HG03521 (cell line): Measurements from ENCODE around the gene CSGALNACT2.
A peak's percentile ranks its signal among the peaks of the same experiment; 100 is the strongest.

Experiments used
- ATAC-seq: cut with Tn5 transposase; IDR thresholded peaks from one replicate; pipeline ENCODE4 v1.9.1; 2021; ENCODE audit warnings: mild to moderate bottlenecking, moderate library complexity; ENCODE audit not compliant: unreplicated experiment

The CSGALNACT2 gene

DNA sequence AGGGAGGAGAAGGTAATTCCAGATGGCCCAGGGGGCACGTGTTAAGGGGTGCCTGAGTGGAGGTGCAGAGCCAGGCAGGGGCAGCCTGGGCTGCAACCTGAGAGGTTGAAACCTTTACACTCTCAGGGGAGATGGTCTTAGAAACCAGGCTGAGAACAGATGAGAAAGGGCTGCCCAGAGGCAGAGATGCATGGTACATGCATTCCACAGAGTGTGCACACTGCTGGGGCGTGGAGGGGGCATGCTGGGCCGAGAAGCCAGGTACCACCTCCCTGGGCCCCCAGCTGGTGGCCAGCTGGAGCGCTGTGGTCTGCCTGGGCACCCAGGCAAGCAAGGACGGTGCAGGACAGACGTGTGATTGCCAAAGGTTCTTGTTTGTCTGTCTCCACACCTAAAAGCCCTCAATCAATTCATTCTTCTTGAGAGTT lies 14.1 kb upstream of the CSGALNACT2 start:
- no peak for ATAC-seq

DNA sequence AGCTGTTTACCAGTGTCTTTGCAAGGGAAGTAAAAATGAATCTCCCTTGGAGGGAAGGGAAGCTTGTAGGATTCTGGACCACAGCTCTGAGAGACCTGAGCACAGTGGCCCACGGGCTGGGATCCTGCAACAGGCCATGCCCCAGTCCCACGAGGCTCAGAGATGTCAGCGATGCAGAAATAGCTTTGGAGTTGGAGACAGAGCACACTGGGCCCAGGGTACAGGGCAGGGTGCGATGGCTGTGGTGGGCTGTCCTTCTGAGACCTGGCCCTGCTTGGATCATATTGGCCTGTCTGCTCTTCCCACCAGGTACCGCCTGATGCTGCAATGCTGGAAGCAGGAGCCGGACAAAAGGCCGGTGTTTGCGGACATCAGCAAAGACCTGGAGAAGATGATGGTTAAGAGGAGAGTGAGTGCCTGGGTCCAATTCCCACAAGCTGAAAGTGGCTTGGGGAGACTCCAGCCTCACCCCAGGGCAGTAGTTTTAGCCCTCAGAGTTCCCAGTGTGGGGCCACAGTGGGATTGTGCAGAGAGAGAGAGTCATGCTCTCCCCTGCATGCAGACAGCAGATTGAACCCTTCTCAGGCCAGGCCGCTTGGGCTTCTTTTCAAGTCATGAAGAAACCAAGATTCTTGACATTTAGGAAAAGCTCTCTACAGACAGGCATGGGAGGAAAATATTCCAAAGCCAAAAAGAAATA lies 13.5 kb upstream of the CSGALNACT2 start:
- ATAC-seq: no peak

DNA sequence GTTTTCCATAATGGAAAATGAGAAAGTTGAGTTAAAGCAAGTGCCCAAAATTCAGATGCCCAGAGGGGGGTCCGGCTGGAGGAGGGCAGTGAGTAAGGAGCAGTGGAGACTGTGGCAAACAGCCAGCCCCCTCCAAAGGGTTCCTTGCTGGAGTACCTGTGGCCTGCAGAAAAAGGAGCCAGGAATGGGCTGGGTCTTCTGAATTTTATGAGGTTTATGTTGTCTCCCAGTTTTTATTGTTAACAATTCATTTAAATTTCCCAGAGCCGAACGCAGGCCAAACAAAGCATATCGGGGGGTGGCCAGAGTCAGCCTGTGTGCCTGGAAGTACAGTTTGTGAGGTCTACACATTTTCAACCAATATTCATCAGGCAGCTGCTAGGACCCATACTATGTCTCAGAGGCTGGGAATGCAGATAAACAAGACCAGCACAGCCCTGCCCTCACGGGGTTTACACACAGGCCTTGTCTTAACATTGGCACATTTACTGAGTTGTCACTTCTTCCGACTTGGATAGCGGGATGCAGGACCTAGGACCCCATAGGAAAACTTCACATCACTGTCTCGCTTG lies 12.9 kb upstream of the CSGALNACT2 start:
- ATAC-seq: no peak

DNA sequence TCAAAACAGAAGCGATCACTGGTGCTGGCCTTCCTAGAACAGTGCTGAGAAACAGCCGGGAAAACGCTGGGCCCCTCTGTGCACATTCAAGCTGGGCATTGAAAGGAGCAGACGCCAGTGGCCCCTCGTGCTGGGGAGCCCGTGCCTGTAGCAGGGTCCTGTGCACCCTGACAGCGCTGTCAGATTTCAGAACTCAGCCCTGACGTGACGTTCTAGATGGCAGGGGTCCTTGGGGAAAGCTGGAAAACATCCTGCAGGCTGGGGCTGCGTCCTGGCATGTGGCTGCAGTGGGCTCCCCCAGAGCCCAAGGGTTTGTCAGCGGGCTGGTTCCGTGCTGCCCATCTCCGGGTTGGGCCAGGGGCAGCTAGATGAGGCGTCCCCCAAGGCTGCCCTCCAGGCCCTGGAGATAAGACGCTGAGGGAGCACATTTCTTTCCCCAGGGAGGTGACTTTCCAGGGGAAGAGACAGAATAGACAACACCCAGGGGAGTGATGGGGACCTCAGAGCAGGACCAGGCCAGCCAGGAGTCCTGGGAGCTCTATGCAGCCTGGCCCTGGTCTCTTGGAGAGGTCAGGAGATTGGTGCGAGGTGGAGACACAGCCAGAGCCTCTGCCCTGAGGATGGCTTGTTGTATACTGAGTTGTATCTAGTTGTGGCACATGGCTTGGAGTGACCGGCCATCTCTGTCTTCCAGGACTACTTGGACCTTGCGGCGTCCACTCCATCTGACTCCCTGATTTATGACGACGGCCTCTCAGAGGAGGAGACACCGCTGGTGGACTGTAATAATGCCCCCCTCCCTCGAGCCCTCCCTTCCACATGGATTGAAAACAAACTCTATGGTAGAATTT lies 12.1 kb upstream of the CSGALNACT2 start:
- no peak for ATAC-seq

DNA sequence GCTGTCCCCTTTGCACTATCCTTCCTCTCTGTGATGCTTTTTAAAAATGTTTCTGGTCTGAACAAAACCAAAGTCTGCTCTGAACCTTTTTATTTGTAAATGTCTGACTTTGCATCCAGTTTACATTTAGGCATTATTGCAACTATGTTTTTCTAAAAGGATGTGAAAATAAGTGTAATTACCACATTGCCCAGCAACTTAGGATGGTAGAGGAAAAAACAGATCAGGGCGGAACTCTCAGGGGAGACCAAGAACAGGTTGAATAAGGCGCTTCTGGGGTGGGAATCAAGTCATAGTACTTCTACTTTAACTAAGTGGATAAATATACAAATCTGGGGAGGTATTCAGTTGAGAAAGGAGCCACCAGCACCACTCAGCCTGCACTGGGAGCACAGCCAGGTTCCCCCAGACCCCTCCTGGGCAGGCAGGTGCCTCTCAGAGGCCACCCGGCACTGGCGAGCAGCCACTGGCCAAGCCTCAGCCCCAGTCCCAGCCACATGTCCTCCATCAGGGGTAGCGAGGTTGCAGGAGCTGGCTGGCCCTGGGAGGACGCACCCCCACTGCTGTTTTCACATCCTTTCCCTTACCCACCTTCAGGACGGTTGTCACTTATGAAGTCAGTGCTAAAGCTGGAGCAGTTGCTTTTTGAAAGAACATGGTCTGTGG lies 11.4 kb upstream of the CSGALNACT2 start:
- no peak for ATAC-seq

DNA sequence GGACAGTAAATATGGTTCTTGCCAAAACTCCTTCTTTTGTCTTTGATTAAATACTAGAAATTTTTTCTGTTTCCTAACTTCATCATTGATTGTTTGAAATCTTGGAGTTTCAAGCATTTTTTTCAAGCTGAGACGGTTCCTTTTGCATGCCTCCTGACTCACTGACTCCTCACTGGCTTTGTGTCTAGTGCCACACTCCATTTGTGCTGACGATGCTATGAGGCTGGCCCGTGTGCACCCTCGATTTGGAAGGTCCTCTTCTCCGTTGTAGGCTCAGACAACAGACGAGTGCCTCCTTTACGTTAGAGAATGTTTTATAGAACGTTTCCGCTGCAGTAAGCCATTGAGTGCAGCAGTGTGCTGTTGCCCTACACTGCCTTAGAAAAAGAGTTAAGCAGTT lies 10.8 kb upstream of the CSGALNACT2 start:
- no peak for ATAC-seq

DNA sequence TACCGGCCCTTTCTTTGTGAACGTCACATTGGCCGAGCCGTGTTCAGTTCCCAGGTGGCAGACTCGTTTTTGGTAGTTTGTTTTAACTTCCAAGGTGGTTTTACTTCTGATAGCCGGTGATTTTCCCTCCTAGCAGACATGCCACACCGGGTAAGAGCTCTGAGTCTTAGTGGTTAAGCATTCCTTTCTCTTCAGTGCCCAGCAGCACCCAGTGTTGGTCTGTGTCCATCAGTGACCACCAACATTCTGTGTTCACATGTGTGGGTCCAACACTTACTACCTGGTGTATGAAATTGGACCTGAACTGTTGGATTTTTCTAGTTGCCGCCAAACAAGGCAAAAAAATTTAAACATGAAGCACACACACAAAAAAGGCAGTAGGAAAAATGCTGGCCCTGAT lies 9.9 kb upstream of the CSGALNACT2 start:
- ATAC-seq: no peak

DNA sequence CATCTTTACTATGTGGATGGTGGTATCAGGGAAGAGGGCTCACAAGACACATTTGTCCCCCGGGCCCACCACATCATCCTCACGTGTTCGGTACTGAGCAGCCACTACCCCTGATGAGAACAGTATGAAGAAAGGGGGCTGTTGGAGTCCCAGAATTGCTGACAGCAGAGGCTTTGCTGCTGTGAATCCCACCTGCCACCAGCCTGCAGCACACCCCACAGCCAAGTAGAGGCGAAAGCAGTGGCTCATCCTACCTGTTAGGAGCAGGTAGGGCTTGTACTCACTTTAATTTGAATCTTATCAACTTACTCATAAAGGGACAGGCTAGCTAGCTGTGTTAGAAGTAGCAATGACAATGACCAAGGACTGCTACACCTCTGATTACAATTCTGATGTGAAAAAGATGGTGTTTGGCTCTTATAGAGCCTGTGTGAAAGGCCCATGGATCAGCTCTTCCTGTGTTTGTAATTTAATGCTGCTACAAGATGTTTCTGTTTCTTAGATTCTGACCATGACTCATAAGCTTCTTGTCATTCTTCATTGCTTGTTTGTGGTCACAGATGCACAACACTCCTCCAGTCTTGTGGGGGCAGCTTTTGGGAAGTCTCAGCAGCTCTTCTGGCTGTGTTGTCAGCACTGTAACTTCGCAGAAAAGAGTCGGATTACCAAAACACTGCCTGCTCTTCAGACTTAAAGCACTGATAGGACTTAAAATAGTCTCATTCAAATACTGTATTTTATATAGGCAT lies 9.1 kb upstream of the CSGALNACT2 start:
- peak; percentile 53 for ATAC-seq

DNA sequence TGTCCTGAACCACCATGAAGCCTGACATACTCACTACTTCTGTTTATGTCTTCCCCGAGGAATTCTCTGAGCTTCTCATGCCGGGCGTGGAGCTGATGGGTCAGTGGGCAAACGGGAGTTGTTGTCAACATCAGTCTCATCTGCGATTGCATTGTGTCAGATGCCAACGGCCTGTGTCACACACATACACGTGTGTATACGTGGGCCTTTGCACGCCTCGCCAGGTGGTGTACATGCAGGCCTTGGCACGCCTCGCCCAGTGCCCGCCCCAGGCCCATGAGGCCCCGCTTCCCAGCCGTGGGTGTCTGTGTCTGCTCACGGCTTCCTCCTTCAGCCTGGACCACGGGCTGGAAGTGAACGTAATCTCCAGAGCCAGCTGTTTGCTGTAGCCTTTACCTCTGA lies 7.5 kb upstream of the CSGALNACT2 start:
- ATAC-seq: no peak

DNA sequence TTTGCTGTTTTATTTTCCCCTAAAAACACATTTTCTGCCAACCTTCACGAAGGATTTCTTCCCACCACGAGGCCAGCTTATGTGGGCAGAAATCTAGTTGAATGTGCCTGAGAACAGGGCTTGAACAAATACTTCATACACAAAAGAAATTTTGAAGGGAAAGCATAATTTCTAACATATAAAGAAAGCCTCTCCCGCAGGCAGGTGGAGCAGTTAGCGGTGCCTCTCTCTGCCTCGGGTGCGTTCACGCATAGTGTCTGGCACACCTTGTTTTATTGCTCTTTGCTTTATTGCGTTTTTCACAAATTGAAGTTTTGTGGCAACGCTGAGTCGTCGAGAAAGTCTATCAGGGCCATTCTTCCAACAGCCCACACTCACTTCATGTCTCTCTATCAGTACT lies 7.0 kb upstream of the CSGALNACT2 start:
- ATAC-seq: no peak

DNA sequence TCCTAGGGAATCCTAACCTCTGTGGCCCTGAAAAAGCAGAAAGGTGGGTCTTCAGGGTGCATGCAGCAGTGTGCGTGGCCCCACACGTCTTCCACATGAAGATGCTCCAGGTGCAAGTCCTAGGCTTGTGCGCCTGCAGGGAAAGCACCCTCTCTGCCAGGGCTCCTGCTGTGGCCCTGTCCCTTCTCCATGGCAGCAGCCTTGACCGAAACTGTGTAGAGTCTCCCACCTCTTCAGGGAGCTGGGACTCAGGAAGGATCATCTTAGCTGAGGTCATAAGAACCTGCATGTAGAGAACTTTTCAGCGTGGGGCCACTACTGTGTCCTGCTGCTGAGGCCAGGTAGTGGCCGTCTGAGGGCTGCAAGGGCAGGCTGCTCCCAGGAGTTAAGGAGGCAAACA lies 6.3 kb upstream of the CSGALNACT2 start:
- ATAC-seq: no peak

DNA sequence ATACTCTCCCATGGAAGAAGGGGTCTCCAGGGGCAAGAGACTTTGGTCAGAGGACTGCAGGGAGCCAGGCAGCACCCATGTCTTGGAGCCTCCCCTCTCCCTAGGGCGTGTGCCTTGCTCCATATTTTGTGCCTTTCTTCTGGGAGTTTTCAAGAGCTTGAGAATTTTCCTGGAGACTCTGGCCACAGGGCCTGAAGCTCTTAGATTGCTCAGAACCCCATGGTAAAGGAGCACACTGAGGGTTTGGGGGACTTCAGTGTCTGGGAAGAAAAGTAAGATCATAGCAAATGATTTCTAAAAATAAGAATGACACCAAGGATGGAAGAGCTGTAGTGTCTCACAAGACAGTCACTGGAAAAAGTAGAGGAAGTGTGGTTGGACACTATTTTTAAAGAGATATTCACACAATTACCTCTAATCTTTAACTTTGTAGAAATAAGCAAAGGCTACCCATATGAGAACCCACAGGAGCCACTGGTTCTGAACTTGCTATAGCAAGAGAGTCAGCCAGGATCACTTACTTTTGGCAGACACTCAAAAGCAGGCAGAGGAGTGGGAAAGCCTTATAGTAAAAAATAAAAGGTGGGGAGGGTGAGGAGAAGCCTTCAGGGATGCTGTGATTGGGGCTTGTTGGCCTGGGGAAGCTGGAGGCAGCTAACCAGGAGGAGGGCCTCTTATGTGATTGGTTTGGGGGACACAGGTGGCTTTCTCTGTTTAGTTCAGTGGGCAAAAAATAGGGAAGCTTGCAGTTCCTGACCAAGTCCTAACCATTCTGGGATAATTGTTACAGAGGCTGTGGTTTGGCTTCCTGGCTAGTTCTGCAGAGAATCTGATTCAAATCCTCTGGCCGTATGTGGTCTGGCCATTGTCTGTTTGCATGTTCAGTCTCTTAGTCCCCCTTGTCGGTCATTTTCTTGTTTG lies 5.1 kb upstream of the CSGALNACT2 start:
- ATAC-seq: no peak

DNA sequence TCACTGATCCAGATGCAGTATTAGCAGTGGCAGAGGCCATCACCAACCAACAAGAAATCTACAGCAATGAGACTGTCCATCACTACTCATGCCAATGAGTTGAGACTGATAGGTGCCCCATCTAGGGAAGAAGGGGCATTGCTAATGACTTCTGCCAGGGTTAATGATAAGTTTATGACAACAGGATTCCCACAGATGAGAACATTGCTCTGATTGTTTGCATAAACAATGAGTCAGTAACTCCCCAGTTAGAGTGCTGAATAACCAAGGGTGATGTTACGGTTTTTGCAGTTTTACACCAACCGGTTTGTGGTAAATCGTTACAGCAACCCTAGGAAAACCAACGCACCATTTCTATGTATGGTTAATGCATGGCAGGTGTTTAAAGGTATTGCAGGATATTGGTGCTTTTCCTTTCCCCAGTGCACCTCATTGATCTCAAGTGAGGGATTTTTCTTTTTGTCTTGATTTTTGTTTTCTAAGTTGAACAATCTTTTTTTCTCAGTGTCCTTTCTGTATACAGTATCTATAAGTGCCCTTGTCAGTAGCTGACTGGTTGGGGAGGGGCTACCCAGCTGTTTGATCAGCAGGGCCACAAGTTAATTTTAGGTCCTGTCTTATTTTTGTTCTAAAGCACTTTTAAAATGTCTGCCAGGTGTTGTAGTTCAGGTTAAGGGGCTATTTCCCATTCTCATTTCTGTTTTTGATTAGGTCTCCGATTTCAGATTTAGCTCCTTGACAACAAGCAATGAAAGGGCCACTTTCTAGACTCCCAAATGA lies 3.9 kb upstream of the CSGALNACT2 start:
- no peak for ATAC-seq

DNA sequence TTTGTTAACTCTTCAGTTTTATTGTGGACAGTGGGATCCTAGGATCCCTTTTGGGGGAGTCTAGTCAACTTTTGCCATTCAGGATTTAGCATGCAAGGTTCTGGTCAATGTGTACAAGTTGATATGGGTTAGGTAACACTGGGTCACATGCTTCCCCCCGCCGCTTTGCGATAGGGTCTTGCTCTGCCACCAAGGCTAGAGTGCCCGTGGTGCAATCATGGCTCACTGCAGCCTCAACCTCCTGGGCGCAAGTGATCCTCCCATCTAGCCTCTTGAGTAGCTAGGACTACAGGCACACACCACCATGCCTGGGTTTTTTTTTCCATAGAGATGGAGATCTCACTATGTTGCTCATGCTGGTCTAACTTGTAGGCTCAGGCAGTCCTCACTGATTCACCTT lies 3.2 kb upstream of the CSGALNACT2 start:
- ATAC-seq: no peak

DNA sequence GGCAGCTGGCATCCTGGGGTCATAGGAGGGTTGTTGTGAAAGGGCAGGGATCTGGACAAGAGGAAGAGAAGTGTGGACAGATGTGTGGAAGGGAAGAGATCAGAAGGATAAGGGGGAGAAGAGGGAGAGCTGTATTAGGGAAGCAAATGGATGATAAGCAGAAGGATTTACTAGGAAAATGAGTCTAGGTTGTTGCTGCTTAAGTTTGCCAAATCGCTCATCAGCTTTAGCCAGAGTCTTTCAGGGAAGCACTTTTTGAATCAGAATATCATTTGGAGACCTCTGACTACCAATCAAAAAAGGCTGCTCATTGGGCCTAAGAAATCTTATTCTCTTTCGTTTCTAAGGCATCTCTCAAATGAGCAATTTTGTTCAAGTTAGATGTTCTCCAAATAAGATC lies 2.6 kb upstream of the CSGALNACT2 start:
- ATAC-seq: no peak

DNA sequence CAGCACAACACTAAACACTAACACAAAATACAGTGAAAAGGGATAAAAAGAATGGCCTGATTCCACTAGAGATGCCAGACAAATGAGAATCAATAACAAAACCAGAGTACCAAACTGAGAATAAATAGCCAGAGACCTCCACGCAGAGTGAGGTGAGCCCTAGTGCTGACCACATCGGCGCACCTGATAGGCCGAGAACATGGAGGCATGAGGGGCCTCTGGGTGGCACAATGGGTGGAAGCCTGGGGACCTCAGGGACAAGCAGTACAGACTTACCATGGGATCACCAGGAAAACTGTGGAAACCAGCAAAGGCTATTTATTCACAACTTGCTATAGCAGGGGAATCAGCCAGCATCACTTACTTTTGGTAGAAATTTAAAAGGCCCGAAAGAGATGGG lies 1.8 kb upstream of the CSGALNACT2 start:
- ATAC-seq: no peak

DNA sequence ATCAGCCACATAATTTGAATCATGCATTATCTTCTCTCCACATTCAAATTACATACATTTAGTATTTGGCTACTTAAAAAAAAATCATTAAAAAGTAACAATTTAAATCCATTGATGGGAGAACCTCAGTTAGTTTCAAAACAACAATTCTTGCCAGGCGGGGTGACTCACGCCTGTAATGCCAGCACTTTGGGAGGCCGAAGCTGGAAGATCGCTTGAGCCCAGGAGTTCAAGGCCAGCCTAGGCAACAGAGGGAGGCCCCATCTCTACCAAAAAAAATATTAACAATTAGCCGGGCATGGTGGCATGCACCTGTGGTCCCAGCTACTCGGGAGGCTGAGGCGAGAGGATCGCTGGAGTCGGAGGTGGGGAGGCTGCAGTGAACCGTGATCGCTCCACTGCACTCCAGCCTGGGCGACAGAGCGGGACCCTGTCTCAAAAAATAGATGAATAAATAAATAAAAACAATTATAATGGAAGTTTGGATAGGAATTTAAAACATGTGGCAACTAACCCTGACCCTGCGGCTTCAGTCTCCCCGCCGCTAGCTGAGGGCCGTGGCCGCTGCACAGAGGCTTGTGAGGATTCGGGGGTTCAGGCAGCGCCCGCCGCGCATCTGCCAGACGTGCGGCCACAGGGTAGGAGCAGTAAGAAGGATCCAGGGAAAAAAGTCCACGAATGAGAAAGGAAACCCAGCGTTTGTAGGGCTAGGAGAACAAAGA lies 1.1 kb upstream of the CSGALNACT2 start:
- ATAC-seq: no peak

DNA sequence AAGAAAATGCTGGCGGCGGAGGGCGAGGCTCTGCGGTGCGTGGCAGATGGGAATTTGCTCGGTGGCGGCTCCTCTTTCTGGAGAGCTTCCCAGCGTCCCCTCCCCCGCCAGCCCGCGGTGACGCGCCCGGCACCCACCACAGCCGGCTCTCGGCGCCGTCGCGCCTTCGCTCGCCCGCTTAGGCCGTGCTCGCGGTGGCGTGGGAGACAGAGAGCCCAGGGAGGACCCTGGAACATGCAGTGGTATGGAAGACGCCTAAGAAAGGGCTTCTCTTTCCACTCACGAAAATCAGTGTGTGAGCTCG lies 576 bp upstream of the CSGALNACT2 start:
- peak; percentile 34 for ATAC-seq
